ENCODE results near the gene RNH1. TPM values are rescaled to one million over a fixed set of nuclear protein-coding genes. Genes with fewer than 3 reads are reported as not detected.

The RNH1 gene
- 279 and 507 TPM in 2 replicates for total RNA-seq

DNA sequence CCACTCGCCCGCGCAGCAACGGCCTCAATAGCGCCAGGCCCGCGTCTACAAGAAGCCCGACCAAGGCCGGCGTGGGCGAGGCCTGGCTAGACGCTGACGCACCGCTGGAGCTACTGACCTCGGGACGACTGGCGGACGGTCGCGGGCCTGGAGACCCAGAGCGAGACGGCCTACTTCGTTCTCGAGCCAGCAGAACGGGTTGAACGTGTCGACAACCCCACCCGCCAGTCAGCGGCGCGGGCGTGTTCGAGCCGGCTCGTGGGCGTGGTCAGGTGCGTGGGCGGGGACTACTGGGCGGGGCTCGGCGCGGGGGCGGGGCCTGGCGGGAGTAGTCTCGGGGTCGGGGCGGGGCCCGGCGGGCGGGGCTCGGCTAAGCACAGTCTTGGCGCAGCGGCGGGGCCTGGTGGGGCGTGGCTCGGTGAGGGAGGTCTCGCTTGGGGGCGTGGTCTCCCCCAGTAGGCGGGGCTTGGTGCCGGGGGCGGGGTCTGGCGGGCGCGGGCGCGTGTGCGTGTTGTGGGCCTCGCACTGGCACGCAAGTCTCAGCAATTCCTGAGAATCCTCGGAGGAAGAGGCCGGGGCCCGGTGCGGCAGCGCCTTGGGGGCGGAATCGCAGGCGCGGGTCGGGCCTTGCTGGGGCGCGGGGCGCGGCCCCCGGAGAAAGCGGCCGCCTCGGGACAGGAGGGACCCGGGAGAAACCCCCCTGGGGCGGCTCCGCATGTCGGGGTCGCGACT lies at the start of gene RNH1:
Gene RNH1, minus strand, starts transcription at position 248 of the 732 bp plus-strand sequence. CDS start 5,080 bp downstream, outside the sequence.

DNA sequence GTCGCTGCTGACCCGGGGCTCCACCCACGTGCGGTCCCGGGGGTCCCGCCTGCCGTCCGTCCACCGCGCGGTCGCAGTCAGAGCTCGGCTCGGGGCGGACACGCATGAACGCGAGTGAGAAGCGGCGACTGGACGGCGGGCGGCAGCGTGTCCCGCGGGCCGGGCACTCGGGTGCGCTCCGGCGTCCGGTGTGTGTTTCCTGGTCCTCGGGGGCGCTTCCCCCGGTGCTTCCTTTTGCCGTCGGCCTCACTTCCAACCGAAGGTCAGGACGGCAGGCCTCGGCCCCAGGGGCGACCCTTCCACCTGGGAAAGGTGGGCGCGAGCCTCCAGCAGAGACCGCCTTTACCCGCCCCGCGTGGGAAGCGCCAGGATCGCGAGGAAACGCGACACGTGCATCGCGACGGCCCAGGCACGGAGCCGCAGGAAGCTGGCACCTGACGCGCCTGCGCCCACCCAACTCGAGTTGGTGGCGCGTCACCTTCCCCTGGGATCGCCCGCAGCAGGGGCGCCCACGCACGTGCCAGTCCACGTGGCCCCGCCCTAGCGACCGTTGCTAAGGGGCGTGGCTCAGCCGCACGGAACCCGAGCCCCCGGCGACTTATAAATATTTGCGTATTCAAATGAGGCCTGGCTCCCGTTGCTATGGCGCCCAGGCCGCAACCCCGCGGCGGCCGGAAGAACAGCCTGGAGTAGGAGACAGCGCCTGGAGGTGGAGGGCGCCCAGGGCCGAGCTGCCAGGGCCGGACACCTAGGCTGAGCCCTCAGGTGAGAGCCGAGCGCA lies 30.0 kb upstream of the RNH1 start, which contains the start of gene LRRC56:
Gene LRRC56, plus strand, starts transcription at position 687 of the 781 bp plus-strand sequence. CDS start 3,158 bp downstream, outside the sequence.

DNA sequence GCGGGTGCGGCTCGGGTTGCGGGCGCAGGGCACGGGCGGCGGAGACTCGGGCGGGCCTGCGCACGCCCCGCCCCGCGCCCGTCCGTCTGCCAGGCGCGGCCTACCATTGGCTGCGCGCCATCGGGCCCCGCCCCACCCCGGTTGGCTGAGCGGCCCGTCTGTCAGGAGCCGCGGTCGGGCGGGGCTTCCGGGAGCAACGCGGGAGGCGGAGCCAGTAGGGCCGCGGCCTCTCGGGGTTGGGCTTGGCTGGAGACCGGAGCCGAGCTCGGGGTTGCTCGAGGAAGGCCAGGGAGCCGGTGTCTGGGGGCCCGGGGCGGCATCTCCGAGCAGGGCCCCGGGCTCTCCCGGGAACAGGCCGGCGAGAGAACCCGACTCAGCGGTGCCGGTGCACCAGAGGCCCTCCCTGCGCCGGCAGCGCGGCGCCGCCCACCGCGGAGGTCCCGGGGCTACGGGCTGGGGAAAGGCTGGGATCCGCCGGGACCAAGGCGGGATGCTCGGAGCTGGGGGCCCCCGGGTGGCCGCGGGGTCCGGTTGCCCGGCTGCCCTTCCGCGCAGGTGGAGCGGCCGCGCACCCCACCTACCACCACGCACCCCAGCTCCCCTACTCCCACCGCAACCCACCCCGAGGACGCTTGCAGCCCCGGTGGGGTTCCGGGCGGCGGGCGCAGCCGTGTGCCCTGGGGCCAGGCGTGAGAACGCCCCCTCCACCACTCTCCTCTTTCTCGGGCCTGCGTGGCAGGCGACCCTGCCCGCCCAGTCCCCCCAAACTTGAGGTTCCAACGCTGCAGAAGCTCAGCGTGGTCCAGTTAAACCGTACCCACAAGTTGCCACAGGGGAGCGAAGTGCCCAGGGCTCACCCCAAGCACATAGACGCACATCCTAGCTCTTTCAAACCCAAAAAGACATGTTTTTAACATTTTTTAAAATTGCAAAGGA lies 28.7 kb upstream of the RNH1 start, which contains the start of gene HRAS:
Gene HRAS, minus strand, starts transcription at position 58 of the 936 bp plus-strand sequence.

DNA sequence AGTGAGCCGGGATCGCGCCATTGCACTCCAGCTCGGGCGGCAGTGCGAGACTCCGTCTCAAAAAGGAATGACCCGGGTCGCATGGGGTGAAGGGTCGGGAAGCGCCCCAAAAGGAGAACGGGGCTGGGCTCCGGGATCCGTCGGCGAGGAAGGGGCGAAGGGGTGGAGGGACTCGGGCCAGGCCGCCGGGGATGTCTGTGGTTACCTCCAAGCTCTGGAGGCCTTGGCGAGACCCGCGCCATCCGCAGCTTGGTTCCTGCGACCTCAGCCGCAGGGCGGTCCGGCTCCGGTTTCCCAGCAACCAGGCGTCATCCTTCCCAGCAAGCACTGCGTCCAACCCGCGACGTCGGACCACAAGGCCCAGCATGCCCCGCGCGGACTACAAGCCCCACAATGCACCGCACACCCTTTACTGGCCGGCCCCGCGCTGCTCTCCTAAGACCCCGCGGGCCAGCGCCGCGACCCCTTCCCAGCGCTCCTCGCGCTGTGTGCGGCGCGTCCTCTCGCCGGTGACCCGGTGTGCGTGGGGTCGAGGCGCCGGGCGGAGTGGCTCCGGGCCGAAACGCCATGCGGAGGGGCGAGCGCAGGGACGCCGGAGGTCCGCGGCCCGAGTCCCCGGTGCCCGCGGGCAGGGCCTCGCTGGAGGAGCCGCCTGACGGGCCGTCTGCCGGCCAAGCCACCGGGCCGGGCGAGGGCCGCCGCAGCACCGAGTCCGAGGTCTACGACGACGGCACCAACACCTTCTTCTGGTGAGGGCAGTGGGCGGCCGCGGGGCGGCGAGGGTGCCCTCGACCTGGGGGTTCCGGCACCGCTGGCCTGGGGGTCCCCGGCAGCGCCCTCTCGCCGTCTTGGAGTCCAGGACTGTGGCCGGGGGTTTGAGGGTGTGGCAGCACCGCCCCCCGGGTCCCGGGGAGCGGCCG lies 56.9 kb downstream of the RNH1 start, which contains the start of gene PTDSS2:
Gene PTDSS2, plus strand, starts transcription at position 391 of the 920 bp plus-strand sequence. Its CDS starts 177 bp downstream, at position 568.

Other genes starting within 250 kb of the RNH1 start
- gene NLRP6, start 228.8 kb downstream of the RNH1 start, total RNA-seq = not detected in 2 replicates
- 14.9 and 25.8 TPM in 2 replicates for gene PGGHG, start 218.1 kb downstream of the RNH1 start, total RNA-seq
- not detected in 2 replicates for gene IFITM5, start 207.7 kb downstream of the RNH1 start, total RNA-seq
- 148 and 188 TPM in 2 replicates for gene IFITM2, start 199.4 kb downstream of the RNH1 start, total RNA-seq
- gene IFITM1, start 193.2 kb downstream of the RNH1 start, total RNA-seq = 31.5 and 106 TPM in 2 replicates
- 135 and 137 TPM in 2 replicates for gene IFITM3, start 186.4 kb downstream of the RNH1 start, total RNA-seq
- 2.2 and 11.6 TPM in 2 replicates for gene B4GALNT4, start 137.7 kb downstream of the RNH1 start, total RNA-seq
- 0.56 and 0.65 TPM in 2 replicates for gene PKP3, start 113.0 kb downstream of the RNH1 start, total RNA-seq
- gene SIGIRR, start 92.2 kb downstream of the RNH1 start, total RNA-seq = 11.1 and 14.8 TPM in 2 replicates
- gene ANO9, start 65.2 kb downstream of the RNH1 start, total RNA-seq = not detected in 2 replicates
- 30.7 and 49.7 TPM in 2 replicates for gene PTDSS2, start 57.0 kb downstream of the RNH1 start, total RNA-seq
- 46.1 and 53.3 TPM in 2 replicates for gene HRAS, start 28.3 kb upstream of the RNH1 start, total RNA-seq
- gene LRRC56, start 30.3 kb upstream of the RNH1 start, total RNA-seq = 0.52 and 1.1 TPM in 2 replicates
- gene LMNTD2, start 53.5 kb upstream of the RNH1 start, total RNA-seq = 0.39 and 0.73 TPM in 2 replicates
- 4.3 and 13.4 TPM in 2 replicates for gene RASSF7, start 53.7 kb upstream of the RNH1 start, total RNA-seq
- gene PHRF1, start 69.2 kb upstream of the RNH1 start, total RNA-seq = 26.8 and 30.7 TPM in 2 replicates
- gene IRF7, start 108.7 kb upstream of the RNH1 start, total RNA-seq = 6.1 and 8.4 TPM in 2 replicates
- not detected in 2 replicates for gene CDHR5, start 117.7 kb upstream of the RNH1 start, total RNA-seq
- not detected in 2 replicates for gene SCT, start 119.9 kb upstream of the RNH1 start, total RNA-seq
- gene DRD4, start 130.0 kb upstream of the RNH1 start, total RNA-seq = 0.07 and 0.23 TPM in 2 replicates
- gene DEAF1, start 188.0 kb upstream of the RNH1 start, total RNA-seq = 33.0 and 50.5 TPM in 2 replicates
- 7.4 and 8.3 TPM in 2 replicates for gene TMEM80, start 188.6 kb upstream of the RNH1 start, total RNA-seq
- gene EPS8L2, start 199.0 kb upstream of the RNH1 start, total RNA-seq = 22.9 and 44.8 TPM in 2 replicates
- gene TALDO1, start 240.2 kb upstream of the RNH1 start, total RNA-seq = 135 and 192 TPM in 2 replicates

Data from smooth muscle cell of the pulmonary artery (primary cell).